Endothelial cell of umbilical vein (primary cell): ENCODE measurements around the gene PYM1. TPM values are rescaled to one million over a fixed set of nuclear protein-coding genes. Genes with fewer than 3 reads are reported as not detected.

Experiments used
- BruUV-seq: library from RNA; stranded (reverse); fragments of 400-500 nt; replicated peaks from 2 replicates; lab custom pipeline; 2021; lab: Mats Ljungman, UMichigan
- CTCF ChIA-PET: fragments of 300-600, 350-600 bp; sonication (Branson Sonifier 250); formaldehyde crosslinking; loops from one replicate; lab custom pipeline; 2021; ENCODE audit warnings: antibody characterized with exemption, inconsistent platforms; lab: Charles Lee
- POLR2A ChIA-PET: fragments of 300-600, 350-600 bp; sonication (Branson Sonifier 250); formaldehyde crosslinking; loops from one replicate; lab custom pipeline; 2021; ENCODE audit warnings: antibody characterized with exemption, inconsistent platforms; lab: Charles Lee
- DNase-seq: peaks from one replicate; pipeline ENCODE4 v3.0.0-alpha.2; 2011; ENCODE audit warnings: low read depth, low spot score
- FAIRE-seq: peaks from 2 replicates; lab custom pipeline; 2011; peaks lifted over from hg19 to GRCh38; lab: Jason Lieb, UNC
- H2AFZ ChIP-seq: 2 replicates; pipeline ENCODE4 v1.6.0; 2012; ENCODE audit warnings: low read depth, low read length, control low read depth, inconsistent platforms
- H3K27ac ChIP-seq: 2 replicates; pipeline ENCODE4 v1.5.1; 2011; ENCODE audit warnings: low read depth, mild to moderate bottlenecking, control low read depth, low read length, moderate library complexity; ENCODE audit not compliant: insufficient read depth
- H3K27me3 ChIP-seq, 2 experiments: 2 replicates each; pipeline versions ENCODE4 v1.6.0 to v1.6.1; 2011; ENCODE audit warnings: low read length in 2 of 2, mixed read lengths in 1 of 2; ENCODE audit not compliant: control insufficient read depth in 2 of 2, insufficient read depth in 2 of 2
- H3K36me3 ChIP-seq, 2 experiments: 2 replicates in 1 of 2; 3 replicates in 1 of 2; pipeline ENCODE4 v1.5.1; 2011; ENCODE audit warnings: low read length in 2 of 2, mild to moderate bottlenecking in 1 of 2, moderate library complexity in 1 of 2; ENCODE audit not compliant: control insufficient read depth in 2 of 2, insufficient read depth in 2 of 2; ENCODE audit errors: extremely low read depth in 1 of 2
- H3K4me1 ChIP-seq: 3 replicates; pipeline ENCODE4 v1.5.1; 2011; ENCODE audit warnings: mild to moderate bottlenecking, low read length; ENCODE audit not compliant: control insufficient read depth, insufficient read depth; ENCODE audit errors: extremely low read depth
- H3K4me2 ChIP-seq: 2 replicates; pipeline ENCODE4 v1.6.1; 2011; ENCODE audit warnings: low read length, control low read depth, mixed read lengths; ENCODE audit not compliant: insufficient read depth
- H3K4me3 ChIP-seq, 3 experiments: fragments of 200-600 bp in 1 of 3; sonication (generic), shearing (Covaris generic) in 1 of 3; replicated peaks in 1 of 3; 2 replicates each; pipeline ENCODE4 v1.5.1; 2011 to 2016; ENCODE audit warnings: control low read depth in 3 of 3, low read length in 3 of 3, mild to moderate bottlenecking in 2 of 3, inconsistent platforms in 1 of 3, low read depth in 1 of 3, moderate library complexity in 1 of 3; ENCODE audit not compliant: insufficient read depth in 1 of 3
- H3K79me2 ChIP-seq: 2 replicates; pipeline ENCODE4 v1.6.0; 2012; ENCODE audit warnings: low read length, inconsistent platforms; ENCODE audit not compliant: control insufficient read depth, insufficient read depth
- H3K9ac ChIP-seq: replicated peaks from 2 replicates; pipeline ENCODE3; 2011; ENCODE audit warnings: low read length, control low read depth; ENCODE audit not compliant: insufficient read depth; ENCODE audit errors: extremely low read depth
- H3K9me1 ChIP-seq: replicated peaks from 3 replicates; pipeline ENCODE4 v1.6.0; 2011; ENCODE audit warnings: mild to moderate bottlenecking, low read length; ENCODE audit not compliant: control insufficient read depth, insufficient read depth; ENCODE audit errors: extremely low read depth
- H3K9me3 ChIP-seq: replicated peaks from 2 replicates; pipeline ENCODE4 v1.5.1; 2012; ENCODE audit warnings: low read length, inconsistent platforms; ENCODE audit not compliant: control insufficient read depth, insufficient read depth
- H4K20me1 ChIP-seq: replicated peaks from 2 replicates; pipeline ENCODE3; 2011; ENCODE audit warnings: mild to moderate bottlenecking, low read length; ENCODE audit not compliant: control insufficient read depth, insufficient read depth; ENCODE audit errors: extremely low read depth
- CTCF ChIP-seq, 2 donors: IDR thresholded peaks; 1 replicate in 1 of 2; 2 replicates in 1 of 2; pipeline ENCODE4 v1.5.1; 2011; ENCODE audit warnings: low read length in 2 of 2, mild to moderate bottlenecking in 2 of 2, moderate library complexity in 2 of 2, control low read depth in 1 of 2, inconsistent platforms in 1 of 2, low read depth in 1 of 2; ENCODE audit not compliant: insufficient read depth in 1 of 2; ENCODE audit errors: extremely low read depth in 1 of 2
- EZH2 ChIP-seq: IDR thresholded peaks from 2 replicates; pipeline ENCODE4 v1.6.1; 2012; ENCODE audit warnings: borderline replicate concordance, low read depth, mild to moderate bottlenecking, moderate library complexity, low read length, inconsistent platforms; ENCODE audit not compliant: severe bottlenecking
- FOS ChIP-seq: IDR thresholded peaks from 2 replicates; pipeline ENCODE4 v1.6.1; 2011; ENCODE audit warnings: mild to moderate bottlenecking, low read length, moderate library complexity, borderline replicate concordance; ENCODE audit not compliant: insufficient read depth
- GATA2 ChIP-seq: IDR thresholded peaks from 2 replicates; pipeline ENCODE4 v1.7.0; 2011; ENCODE audit warnings: low read depth, mild to moderate bottlenecking, moderate library complexity, mixed read lengths, low read length; ENCODE audit not compliant: insufficient read length, insufficient read depth
- JUN ChIP-seq: IDR thresholded peaks from 2 replicates; pipeline ENCODE4 v1.6.1; 2011; ENCODE audit warnings: borderline replicate concordance, low read depth; ENCODE audit not compliant: insufficient read length, insufficient read depth
- MAX ChIP-seq: IDR thresholded peaks from 2 replicates; pipeline ENCODE4 v1.6.1; 2011; ENCODE audit not compliant: insufficient read depth, insufficient read length
- MYC ChIP-seq: IDR thresholded peaks from one replicate; pipeline ENCODE4 v1.6.1; 2011; ENCODE audit warnings: mild to moderate bottlenecking, low read depth, low read length
- POLR2A ChIP-seq: IDR thresholded peaks from 2 replicates; pipeline ENCODE4 v1.6.1; 2012; ENCODE audit warnings: low read depth, mild to moderate bottlenecking, control low read depth, low read length
- POLR2AphosphoS5 ChIP-seq: IDR thresholded peaks from 2 replicates; pipeline ENCODE4 v1.6.1; 2012; ENCODE audit warnings: low read depth, mild to moderate bottlenecking, control low read depth, low read length, moderate library complexity; ENCODE audit not compliant: insufficient read depth
- dilution Hi-C: fragments of 300-500 bp; cut with MboI; formaldehyde crosslinking; loops from one replicate; pipeline ENCODE4 v1.15.0; 2019; ENCODE audit warnings: low sequenced_read_pairs; ENCODE audit not compliant: extremely low pct_ligation_motif_present
- intact Hi-C: fragments of 100-400 bp; cut with micrococcal nuclease; formaldehyde crosslinking; loops from one replicate; pipeline ENCODE4 v1.10.0; 2022
- polyA plus RNA-seq, 4 experiments: library from polyadenylated mRNA; depleted of rRNA in 3 of 4; stranded (reverse) in 3 of 4; unstranded in 1 of 4; fragments of >200 nt; gene quantifications; 2 replicates each; pipeline versions ENCODE4 v1.2.1 to v1.2.3, GENCODE V29; 2011 to 2012; ENCODE audit warnings: missing spikeins in 1 of 4
- total RNA-seq: library from RNA; stranded (reverse); gene quantifications from 2 replicates; pipeline ENCODE4 v1.2.3, GENCODE V29; 2021

The PYM1 gene
- total and polyA plus RNA-seq, 2 donors (not counting 3 experiments of a cell fraction or from before 2014, with no cell fraction given) = 18.7 to 23.5 TPM

- Histone ChIP-seq H3K4me3 (no peak overlapping the region), H3K4me2 (no peak overlapping the region), H3K27ac (no peak overlapping the region), H2AFZ (no peak overlapping the region), H4K20me1 (no peaks in the 10 kb centered on the region), H3K79me2 (peaks cover 13% of the 10 kb centered on the region), H3K9ac (no peak overlapping the region), H3K4me1 (peaks cover 15% of the 10 kb centered on the region), H3K27me3 (no peaks in the 10 kb centered on the region), H3K9me1 (no peaks in the 10 kb centered on the region), H3K9me3 (no peaks in the 10 kb centered on the region), H3K36me3 (peaks cover 0 to 3% of the 10 kb centered on the region in 2 experiments)
- ChIA-PET CTCF (no interaction called here), POLR2A (no interaction called here)
- TF ChIP-seq POLR2A = no peak
- intact Hi-C loops (no loop called here), dilution Hi-C loops (no loop called here)
- BruUV-seq = no TSS peak
- DNase-seq (no peak), FAIRE-seq (no peak)
These were observed 37.5 kb upstream of the PYM1 start for GRCh38 chr12:55965240-55965639.

- intact Hi-C loops = no loop called here
- H3K4me2 ChIP-seq = no peak overlapping the region
- no peaks in the 10 kb centered on the region for H4K20me1 ChIP-seq
- no peaks in the 10 kb centered on the region for H3K27me3 ChIP-seq
- no peak overlapping the region for H3K9ac ChIP-seq
- dilution Hi-C loops = no loop called here
- no peaks in the 10 kb centered on the region for H3K9me1 ChIP-seq
- DNase-seq = no peak
- POLR2A ChIA-PET = no interaction called here
- no peak overlapping the region for H3K27ac ChIP-seq
- no TSS peak for BruUV-seq
- peaks cover 15% of the 10 kb centered on the region for H3K4me1 ChIP-seq
- H3K4me3 ChIP-seq = no peak overlapping the region
- peaks cover 13% of the 10 kb centered on the region for H3K79me2 ChIP-seq
- no peak for FAIRE-seq
- TF ChIP-seq JUN (no peak), POLR2A (no peak), FOS (no peak), GATA2 (no peak), CTCF (IDR thresholded peaks at IDR 0.05; ENCODE audit: extremely low read depth in 1 of 2, insufficient read depth in 1 of 2, low read depth in 1 of 2, low read length in 2 of 2) (no peak), MYC (no peak), POLR2AphosphoS5 (no peak), MAX (no peak), EZH2 (no peak)
- no peaks in the 10 kb centered on the region for H3K9me3 ChIP-seq
- H3K36me3 ChIP-seq = peaks cover 0 to 2% of the 10 kb centered on the region in 2 experiments
- CTCF ChIA-PET = no interaction called here
- H2AFZ ChIP-seq = no peak overlapping the region
These were observed 36.1 kb upstream of the PYM1 start for GRCh38 chr12:55963760-55964159.
